ENCODE data around the gene C17orf114.

DNA sequence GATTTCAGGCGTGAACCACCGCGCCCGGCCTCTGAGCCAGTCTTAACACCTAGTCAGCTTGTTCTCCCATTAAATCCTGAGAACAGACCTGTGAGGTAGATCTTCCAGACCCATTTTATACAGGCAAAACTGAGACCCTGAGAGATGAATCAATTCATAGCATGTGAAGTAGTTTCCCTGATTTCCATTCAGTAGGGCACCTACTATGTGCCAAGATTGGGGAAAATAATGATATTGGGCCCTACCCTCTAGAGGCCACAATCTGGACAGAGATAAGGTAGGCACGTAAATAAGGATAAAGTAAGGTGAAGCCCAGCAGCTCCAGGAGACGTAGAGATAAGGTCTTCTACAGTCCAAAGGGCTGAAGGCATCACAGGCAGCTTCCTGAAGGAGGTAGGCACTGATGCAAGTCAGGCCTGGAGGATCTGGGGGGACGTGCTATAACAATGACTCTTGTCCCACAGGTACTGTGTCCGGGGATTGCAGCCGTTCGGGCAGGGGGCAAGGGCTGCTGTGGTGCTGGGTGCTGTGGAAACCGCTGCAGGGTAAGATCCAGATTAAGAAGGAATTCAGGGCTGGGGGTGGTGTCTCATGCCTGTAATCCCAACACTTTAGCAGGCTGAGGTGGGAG, 21.7 kb downstream of the C17orf114 start:
- TF ChIP-seq CTCF (conservative IDR thresholded peaks at IDR 0.05) (no peak), EZH2 (IDR thresholded peaks at IDR 0.05; ENCODE audit: low read depth) (no peak)

Data from PC-9 (cell line).